Measurements from ENCODE around the gene H3-3A.

DNA sequence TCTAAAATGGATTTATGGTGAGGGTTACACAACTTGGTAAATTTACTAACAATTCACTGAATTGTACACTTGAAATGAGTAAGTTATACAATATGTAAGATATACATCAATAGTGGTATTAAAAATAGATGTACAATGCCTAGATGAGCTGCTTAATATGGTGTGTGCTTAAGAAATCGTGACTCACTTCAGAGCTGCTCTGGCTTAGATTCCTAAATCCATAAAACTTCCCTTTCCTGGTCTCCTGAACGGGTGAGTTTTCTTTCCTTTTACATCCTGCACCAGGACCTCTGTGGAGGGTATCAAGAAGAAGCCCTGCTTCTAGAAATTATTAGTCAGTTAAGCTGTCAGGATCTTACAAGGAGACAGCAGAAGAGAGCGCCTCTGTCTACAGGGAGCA lies 30.4 kb downstream of the H3-3A start:
- TF ChIP-seq, protein P1, sequence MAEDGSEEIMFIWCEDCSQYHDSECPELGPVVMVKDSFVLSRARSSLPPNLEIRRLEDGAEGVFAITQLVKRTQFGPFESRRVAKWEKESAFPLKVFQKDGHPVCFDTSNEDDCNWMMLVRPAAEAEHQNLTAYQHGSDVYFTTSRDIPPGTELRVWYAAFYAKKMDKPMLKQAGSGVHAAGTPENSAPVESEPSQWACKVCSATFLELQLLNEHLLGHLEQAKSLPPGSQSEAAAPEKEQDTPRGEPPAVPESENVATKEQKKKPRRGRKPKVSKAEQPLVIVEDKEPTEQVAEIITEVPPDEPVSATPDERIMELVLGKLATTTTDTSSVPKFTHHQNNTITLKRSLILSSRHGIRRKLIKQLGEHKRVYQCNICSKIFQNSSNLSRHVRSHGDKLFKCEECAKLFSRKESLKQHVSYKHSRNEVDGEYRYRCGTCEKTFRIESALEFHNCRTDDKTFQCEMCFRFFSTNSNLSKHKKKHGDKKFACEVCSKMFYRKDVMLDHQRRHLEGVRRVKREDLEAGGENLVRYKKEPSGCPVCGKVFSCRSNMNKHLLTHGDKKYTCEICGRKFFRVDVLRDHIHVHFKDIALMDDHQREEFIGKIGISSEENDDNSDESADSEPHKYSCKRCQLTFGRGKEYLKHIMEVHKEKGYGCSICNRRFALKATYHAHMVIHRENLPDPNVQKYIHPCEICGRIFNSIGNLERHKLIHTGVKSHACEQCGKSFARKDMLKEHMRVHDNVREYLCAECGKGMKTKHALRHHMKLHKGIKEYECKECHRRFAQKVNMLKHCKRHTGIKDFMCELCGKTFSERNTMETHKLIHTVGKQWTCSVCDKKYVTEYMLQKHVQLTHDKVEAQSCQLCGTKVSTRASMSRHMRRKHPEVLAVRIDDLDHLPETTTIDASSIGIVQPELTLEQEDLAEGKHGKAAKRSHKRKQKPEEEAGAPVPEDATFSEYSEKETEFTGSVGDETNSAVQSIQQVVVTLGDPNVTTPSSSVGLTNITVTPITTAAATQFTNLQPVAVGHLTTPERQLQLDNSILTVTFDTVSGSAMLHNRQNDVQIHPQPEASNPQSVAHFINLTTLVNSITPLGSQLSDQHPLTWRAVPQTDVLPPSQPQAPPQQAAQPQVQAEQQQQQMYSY (CRISPR knock-in tag; IDR thresholded peaks at IDR 0.05) = no peak
- TF ChIP-seq SP1 (CRISPR knock-in tag; conservative IDR thresholded peaks at IDR 0.05) = no peak
- TF ChIP-seq, protein P2, sequence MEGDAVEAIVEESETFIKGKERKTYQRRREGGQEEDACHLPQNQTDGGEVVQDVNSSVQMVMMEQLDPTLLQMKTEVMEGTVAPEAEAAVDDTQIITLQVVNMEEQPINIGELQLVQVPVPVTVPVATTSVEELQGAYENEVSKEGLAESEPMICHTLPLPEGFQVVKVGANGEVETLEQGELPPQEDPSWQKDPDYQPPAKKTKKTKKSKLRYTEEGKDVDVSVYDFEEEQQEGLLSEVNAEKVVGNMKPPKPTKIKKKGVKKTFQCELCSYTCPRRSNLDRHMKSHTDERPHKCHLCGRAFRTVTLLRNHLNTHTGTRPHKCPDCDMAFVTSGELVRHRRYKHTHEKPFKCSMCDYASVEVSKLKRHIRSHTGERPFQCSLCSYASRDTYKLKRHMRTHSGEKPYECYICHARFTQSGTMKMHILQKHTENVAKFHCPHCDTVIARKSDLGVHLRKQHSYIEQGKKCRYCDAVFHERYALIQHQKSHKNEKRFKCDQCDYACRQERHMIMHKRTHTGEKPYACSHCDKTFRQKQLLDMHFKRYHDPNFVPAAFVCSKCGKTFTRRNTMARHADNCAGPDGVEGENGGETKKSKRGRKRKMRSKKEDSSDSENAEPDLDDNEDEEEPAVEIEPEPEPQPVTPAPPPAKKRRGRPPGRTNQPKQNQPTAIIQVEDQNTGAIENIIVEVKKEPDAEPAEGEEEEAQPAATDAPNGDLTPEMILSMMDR (IDR thresholded peaks at IDR 0.05) = no peak

Data from WTC11 (cell line).